Keratinocyte (primary cell): ENCODE results near the gene PRELP. TPM values are rescaled to one million over a fixed set of nuclear protein-coding genes. Genes with fewer than 3 reads are reported as not detected.
A peak's percentile ranks its signal among the peaks of the same experiment; 100 is the strongest.

Source experiments
- DNase-seq: peaks from one replicate; pipeline ENCODE4 v3.0.0-alpha.2; 2011; ENCODE audit warnings: low read depth, missing footprints, low spot score
- FAIRE-seq: peaks from 2 replicates; lab custom pipeline; 2011; peaks lifted over from hg19 to GRCh38; lab: Jason Lieb, UNC
- H2AFZ ChIP-seq: 2 replicates; pipeline ENCODE4 v1.6.0; 2012; ENCODE audit warnings: low read length, control low read depth, inconsistent platforms; ENCODE audit not compliant: control insufficient read depth
- H3K27ac ChIP-seq: 2 replicates; pipeline ENCODE4 v1.5.1; 2011; ENCODE audit warnings: low read length; ENCODE audit not compliant: control insufficient read depth, insufficient read depth
- H3K27me3 ChIP-seq: 3 replicates; pipeline ENCODE4 v1.6.0; 2011; ENCODE audit warnings: low read length; ENCODE audit not compliant: control insufficient read depth, insufficient read depth; ENCODE audit errors: extremely low read depth
- H3K36me3 ChIP-seq, 2 experiments: 2 replicates in 1 of 2; 3 replicates in 1 of 2; pipeline ENCODE4 v1.5.1; 2011; ENCODE audit warnings: low read length in 2 of 2, mild to moderate bottlenecking in 1 of 2; ENCODE audit not compliant: control insufficient read depth in 2 of 2, insufficient read depth in 2 of 2; ENCODE audit errors: extremely low read depth in 1 of 2
- H3K4me1 ChIP-seq: 3 replicates; pipeline ENCODE4 v1.5.1; 2011; ENCODE audit warnings: low read length; ENCODE audit not compliant: control insufficient read depth, insufficient read depth; ENCODE audit errors: extremely low read depth
- H3K4me2 ChIP-seq: 3 replicates; pipeline ENCODE4 v1.6.0; 2011; ENCODE audit warnings: low read depth, low read length; ENCODE audit not compliant: control insufficient read depth, insufficient read depth; ENCODE audit errors: extremely low read depth
- H3K4me3 ChIP-seq, 3 experiments: fragments of 200-600 bp in 1 of 3; sonication (generic) in 1 of 3; 2 replicates in 2 of 3; 3 replicates in 1 of 3; pipeline ENCODE4 v1.5.1; 2011 to 2016; ENCODE audit warnings: low read length in 3 of 3, mild to moderate bottlenecking in 3 of 3, control low read depth in 2 of 3, inconsistent platforms in 1 of 3, low read depth in 1 of 3, mixed read lengths in 1 of 3, mixed run types in 1 of 3, moderate library complexity in 1 of 3; ENCODE audit not compliant: control insufficient read depth in 2 of 3, insufficient read depth in 2 of 3; ENCODE audit errors: extremely low read depth in 1 of 3
- H3K79me2 ChIP-seq: 2 replicates; pipeline ENCODE4 v1.6.0; 2012; ENCODE audit warnings: low read length; ENCODE audit not compliant: control insufficient read depth, insufficient read depth
- H3K9ac ChIP-seq: 3 replicates; pipeline ENCODE4 v1.6.0; 2011; ENCODE audit warnings: low read length; ENCODE audit not compliant: control insufficient read depth, insufficient read depth; ENCODE audit errors: extremely low read depth
- H3K9me1 ChIP-seq: 3 replicates; pipeline ENCODE4 v1.6.0; 2011; ENCODE audit warnings: low read length; ENCODE audit not compliant: control insufficient read depth, insufficient read depth; ENCODE audit errors: extremely low read depth
- H3K9me3 ChIP-seq: 2 replicates; pipeline ENCODE4 v1.5.1; 2012; ENCODE audit warnings: low read depth, low read length; ENCODE audit not compliant: control insufficient read depth
- H4K20me1 ChIP-seq: 3 replicates; pipeline ENCODE4 v1.6.0; 2011; ENCODE audit warnings: low read length; ENCODE audit not compliant: control insufficient read depth, insufficient read depth; ENCODE audit errors: extremely low read depth
- EZH2 ChIP-seq: IDR thresholded peaks from one replicate; pipeline ENCODE4 v1.6.1; 2012; ENCODE audit warnings: inconsistent platforms, mild to moderate bottlenecking, low read length, moderate library complexity
- dilution Hi-C: fragments of 300-500 bp; cut with MboI; formaldehyde crosslinking; loops from one replicate; pipeline ENCODE4 v1.7.0; 2020; ENCODE audit warnings: low sequenced_read_pairs; ENCODE audit not compliant: extremely low pct_ligation_motif_present
- polyA plus RNA-seq, 5 experiments: library from polyadenylated mRNA; depleted of rRNA in 3 of 5; stranded (reverse) in 3 of 5; stranded (forward) in 1 of 5; unstranded in 1 of 5; fragments of >200 nt; gene quantifications; 1 replicate in 1 of 5; 2 replicates in 3 of 5; 3 replicates in 1 of 5; pipeline versions ENCODE4 v1.2.1 to v1.2.3, GENCODE V29; 2011 to 2012; ENCODE audit warnings: missing spikeins in 2 of 5, low read depth in 1 of 5, low replicate concordance in 1 of 5
- TF ChIP-seq, protein P1 (sequence below), 3 experiments: IDR thresholded peaks in 1 of 3; conservative IDR thresholded peaks in 1 of 3; optimal IDR thresholded peaks in 1 of 3; 2 replicates in 2 of 3; 3 replicates in 1 of 3; pipeline versions ENCODE3 to v1.5.1; 2011; ENCODE audit warnings: low read length in 3 of 3, mild to moderate bottlenecking in 3 of 3, moderate library complexity in 2 of 3, control low read depth in 1 of 3, inconsistent platforms in 1 of 3; ENCODE audit not compliant: insufficient read depth in 2 of 3; ENCODE audit errors: extremely low read depth in 1 of 3

The PRELP gene
- polyA plus RNA-seq, 1 donor (not counting 4 experiments of a cell fraction or from before 2014, with no cell fraction given), result 0.01 TPM

DNA sequence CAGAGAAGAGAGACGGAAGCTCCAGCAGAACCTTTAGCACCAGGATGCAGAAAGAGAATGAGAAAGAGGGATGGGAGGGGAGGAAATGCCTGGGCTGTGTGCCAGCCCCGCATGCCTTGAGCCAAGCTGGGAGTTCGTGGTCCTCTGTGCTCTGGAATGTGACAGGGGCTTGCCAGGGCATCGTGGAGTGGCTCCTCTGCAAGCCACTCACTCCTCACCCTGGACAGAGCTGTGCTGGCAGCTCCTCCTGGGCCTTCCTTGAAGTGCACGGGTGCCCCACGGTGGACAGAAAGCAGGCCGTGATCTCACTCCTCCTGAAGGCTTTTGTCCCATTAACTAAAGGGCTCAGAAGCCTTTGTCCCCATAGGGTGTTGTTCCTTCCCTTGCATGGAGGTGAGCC is 34.8 kb upstream of the PRELP start:
- no peak overlapping the region for H3K4me2 ChIP-seq
- H4K20me1 ChIP-seq, result no peaks in the 10 kb centered on the region
- no peaks in the 10 kb centered on the region for H3K36me3 ChIP-seq
- TF ChIP-seq, protein P1, sequence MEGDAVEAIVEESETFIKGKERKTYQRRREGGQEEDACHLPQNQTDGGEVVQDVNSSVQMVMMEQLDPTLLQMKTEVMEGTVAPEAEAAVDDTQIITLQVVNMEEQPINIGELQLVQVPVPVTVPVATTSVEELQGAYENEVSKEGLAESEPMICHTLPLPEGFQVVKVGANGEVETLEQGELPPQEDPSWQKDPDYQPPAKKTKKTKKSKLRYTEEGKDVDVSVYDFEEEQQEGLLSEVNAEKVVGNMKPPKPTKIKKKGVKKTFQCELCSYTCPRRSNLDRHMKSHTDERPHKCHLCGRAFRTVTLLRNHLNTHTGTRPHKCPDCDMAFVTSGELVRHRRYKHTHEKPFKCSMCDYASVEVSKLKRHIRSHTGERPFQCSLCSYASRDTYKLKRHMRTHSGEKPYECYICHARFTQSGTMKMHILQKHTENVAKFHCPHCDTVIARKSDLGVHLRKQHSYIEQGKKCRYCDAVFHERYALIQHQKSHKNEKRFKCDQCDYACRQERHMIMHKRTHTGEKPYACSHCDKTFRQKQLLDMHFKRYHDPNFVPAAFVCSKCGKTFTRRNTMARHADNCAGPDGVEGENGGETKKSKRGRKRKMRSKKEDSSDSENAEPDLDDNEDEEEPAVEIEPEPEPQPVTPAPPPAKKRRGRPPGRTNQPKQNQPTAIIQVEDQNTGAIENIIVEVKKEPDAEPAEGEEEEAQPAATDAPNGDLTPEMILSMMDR (optimal IDR thresholded peaks at IDR 0.05 in 1 of 3, IDR thresholded peaks at IDR 0.05 in 1 of 3, conservative IDR thresholded peaks at IDR 0.05 in 1 of 3; ENCODE audit: extremely low read depth in 1 of 3, insufficient read depth in 2 of 3, low read length in 3 of 3), result peak; percentile 9 to 50 (median 46)
- TF ChIP-seq EZH2, result no peak
- no peak overlapping the region for H2AFZ ChIP-seq
- H3K79me2 ChIP-seq, result no peaks in the 10 kb centered on the region
- H3K9me1 ChIP-seq, result no peaks in the 10 kb centered on the region
- H3K27ac ChIP-seq, result no peak overlapping the region
- H3K9me3 ChIP-seq, result no peaks in the 10 kb centered on the region
- FAIRE-seq (no peak), DNase-seq (no peak)
- dilution Hi-C loops, result no loop called here
- no peak overlapping the region for H3K4me3 ChIP-seq
- H3K9ac ChIP-seq, result no peak overlapping the region
- H3K4me1 ChIP-seq, result no peaks in the 10 kb centered on the region
- peaks cover 29% of the 10 kb centered on the region for H3K27me3 ChIP-seq

DNA sequence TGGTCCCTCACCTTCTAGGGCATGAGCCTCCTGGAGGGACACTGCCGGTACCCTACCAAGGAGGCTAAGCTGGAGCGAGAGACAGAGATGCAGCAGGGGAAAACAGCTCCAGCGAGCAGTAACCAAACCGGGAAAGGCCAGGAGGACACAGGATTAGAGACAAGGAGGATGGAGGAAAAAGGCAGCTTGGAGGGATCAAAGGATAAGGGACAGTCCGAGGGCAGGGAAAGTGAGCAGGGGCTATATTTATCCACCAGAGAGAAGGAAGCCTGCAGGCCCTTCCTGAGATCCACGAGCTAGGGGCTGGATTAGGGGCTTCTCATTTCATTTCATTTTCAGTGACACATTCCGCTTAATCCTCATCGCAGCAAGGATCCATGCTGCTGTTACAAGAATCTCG is 33.8 kb upstream of the PRELP start:
- no peaks in the 10 kb centered on the region for H4K20me1 ChIP-seq
- H3K4me3 ChIP-seq, result no peak overlapping the region
- H3K9me3 ChIP-seq, result no peaks in the 10 kb centered on the region
- H3K27me3 ChIP-seq, result peaks cover 32% of the 10 kb centered on the region
- H3K36me3 ChIP-seq, result no peaks in the 10 kb centered on the region
- dilution Hi-C loops, result no loop called here
- no peak overlapping the region for H3K9ac ChIP-seq
- no peak overlapping the region for H3K4me2 ChIP-seq
- TF ChIP-seq, protein P1 (optimal IDR thresholded peaks at IDR 0.05 in 1 of 3, IDR thresholded peaks at IDR 0.05 in 1 of 3, conservative IDR thresholded peaks at IDR 0.05 in 1 of 3; ENCODE audit: extremely low read depth in 1 of 3, insufficient read depth in 2 of 3, low read length in 3 of 3), result no peak
- no peak for TF ChIP-seq EZH2
- DNase-seq (no peak), FAIRE-seq (no peak)
- H3K9me1 ChIP-seq, result no peaks in the 10 kb centered on the region
- H3K4me1 ChIP-seq, result no peaks in the 10 kb centered on the region
- H3K79me2 ChIP-seq, result no peaks in the 10 kb centered on the region
- no peak overlapping the region for H3K27ac ChIP-seq
- H2AFZ ChIP-seq, result no peak overlapping the region
